ENCODE measurements around the gene LRRC4.

The LRRC4 gene

DNA sequence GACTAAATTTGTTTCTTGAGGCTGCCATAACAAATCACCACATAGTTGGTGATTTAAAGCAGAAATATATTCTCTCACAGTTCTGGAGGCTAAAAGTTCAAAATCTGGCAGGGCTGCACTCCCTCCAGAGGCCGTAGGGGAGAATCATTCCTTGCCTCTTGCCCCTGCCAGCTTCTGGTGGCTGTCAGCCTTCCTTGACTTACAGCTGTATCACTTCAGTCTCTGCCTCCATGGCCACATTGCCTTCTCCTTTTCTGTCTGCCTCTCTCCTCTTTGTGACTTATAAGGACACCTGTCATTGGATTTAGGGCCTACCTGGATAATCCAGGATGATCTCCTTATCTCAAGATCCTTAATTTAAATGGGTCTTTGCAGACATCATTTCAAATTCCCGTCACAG is 5.8 kb upstream of the LRRC4 start:
- no peak overlapping the region for H3K27ac ChIP-seq
- TF ChIP-seq, protein P1, sequence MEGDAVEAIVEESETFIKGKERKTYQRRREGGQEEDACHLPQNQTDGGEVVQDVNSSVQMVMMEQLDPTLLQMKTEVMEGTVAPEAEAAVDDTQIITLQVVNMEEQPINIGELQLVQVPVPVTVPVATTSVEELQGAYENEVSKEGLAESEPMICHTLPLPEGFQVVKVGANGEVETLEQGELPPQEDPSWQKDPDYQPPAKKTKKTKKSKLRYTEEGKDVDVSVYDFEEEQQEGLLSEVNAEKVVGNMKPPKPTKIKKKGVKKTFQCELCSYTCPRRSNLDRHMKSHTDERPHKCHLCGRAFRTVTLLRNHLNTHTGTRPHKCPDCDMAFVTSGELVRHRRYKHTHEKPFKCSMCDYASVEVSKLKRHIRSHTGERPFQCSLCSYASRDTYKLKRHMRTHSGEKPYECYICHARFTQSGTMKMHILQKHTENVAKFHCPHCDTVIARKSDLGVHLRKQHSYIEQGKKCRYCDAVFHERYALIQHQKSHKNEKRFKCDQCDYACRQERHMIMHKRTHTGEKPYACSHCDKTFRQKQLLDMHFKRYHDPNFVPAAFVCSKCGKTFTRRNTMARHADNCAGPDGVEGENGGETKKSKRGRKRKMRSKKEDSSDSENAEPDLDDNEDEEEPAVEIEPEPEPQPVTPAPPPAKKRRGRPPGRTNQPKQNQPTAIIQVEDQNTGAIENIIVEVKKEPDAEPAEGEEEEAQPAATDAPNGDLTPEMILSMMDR (IDR thresholded peaks at IDR 0.05) = no peak
- no peak for TF ChIP-seq ZFX (IDR thresholded peaks at IDR 0.05; ENCODE audit: borderline replicate concordance)

DNA sequence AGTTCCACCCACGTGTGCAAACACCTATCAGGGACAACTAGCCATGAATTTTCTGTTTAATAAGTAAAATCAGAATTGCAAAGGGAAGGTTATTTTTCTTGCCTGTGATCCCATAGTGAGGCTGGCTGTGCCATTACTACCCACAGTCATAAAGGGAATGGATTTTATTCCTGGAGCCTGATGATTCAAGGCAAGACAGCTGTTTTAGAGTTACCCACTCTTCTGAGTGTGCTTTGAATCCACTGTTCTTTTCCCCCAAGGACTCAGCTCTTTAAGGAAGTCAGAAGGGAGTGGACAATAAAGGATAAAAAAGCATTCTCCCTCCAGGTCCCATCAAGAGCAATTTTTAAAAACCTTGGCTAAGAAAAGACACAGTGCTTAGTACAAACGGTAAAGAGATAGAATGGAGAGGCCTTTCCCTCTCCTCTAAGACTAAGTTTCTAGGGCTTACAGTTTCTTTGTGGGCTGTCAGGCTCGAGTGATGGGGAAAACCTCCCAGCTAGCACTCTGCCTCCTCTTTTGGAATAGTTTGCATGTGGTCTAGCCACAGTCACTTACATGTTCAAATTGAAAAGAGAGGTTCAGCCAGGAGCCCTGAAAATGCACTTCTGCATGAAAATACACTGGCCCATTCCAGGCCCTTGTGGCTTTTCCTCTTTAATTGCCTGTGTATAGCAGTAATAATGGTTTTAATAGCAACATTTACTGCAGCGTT is 5.1 kb upstream of the LRRC4 start:
- no peak for TF ChIP-seq ZFX (IDR thresholded peaks at IDR 0.05; ENCODE audit: borderline replicate concordance)
- TF ChIP-seq, protein P1 (IDR thresholded peaks at IDR 0.05) = no peak

DNA sequence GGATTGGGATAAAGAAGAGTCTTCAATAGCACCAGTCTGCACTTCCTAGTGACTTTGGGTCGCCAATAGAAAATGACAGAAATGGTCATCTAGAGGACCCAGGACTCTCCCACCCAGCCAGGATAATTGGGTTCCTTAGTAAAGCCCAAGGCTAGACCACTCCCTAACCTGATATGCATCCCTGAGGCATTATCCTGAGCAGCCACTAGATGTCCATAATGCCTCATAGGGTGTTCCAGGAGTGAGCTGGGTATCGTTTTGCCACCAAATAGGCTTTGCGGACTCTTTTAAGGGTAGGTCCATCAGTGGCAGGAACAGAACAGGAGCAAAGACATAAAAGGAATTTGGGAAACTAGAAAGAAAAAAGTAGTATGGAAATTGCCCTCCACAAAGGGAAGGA is 4.5 kb upstream of the LRRC4 start:
- H3K27ac ChIP-seq = no peak overlapping the region
- TF ChIP-seq, protein P1 (IDR thresholded peaks at IDR 0.05) = peak; percentile 57
- no peak for TF ChIP-seq ZFX (IDR thresholded peaks at IDR 0.05; ENCODE audit: borderline replicate concordance)

More for the DNA sequence above, 5.1 kb upstream of the LRRC4 start:
- no peak overlapping the region for H3K27ac ChIP-seq

DNA sequence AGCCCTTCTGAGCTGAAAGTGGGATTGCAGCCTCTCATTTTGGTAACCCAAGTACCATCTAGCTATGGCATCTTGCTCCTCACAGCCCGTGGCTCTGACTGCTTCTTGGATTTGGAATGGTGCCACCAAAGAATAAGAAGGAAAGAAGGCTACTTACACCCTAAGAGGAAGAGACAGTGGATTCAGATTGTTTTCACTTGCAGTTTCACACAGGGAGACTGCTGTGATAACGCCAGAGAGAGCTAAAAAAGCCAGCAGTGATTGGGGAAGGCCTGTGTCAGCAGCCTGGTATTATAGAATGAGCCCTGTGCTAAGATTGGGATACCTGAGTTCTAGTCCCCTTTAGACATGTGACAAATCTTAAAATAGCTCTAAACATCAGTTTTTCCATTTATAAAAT is 3.6 kb upstream of the LRRC4 start:
- no peak overlapping the region for H3K27ac ChIP-seq

DNA sequence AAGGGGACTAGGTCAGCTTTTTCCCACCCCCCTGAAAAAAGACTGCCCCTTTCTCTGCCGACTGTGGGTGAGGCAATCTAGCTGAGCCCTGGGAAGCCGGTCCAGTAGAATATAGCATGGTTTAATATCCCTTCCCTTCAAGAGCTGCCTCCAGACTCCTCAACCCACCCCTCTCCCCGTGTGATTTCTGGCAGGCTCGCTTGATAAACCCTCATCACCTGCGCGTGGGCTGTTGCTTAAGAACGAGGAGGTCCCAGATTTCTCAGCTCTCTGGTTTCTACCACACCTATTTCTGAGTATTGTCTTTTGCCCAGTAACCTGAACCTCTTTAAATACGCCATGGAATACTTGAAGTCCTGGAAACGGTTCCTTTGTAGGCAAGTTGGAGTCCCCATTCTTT is 2.0 kb upstream of the LRRC4 start:
- TF ChIP-seq, protein P1 (IDR thresholded peaks at IDR 0.05) = no peak
- no peak for TF ChIP-seq ZFX (IDR thresholded peaks at IDR 0.05; ENCODE audit: borderline replicate concordance)
- H3K27ac ChIP-seq = no peak overlapping the region

More for the DNA sequence above, 3.6 kb upstream of the LRRC4 start:
- TF ChIP-seq ZFX (IDR thresholded peaks at IDR 0.05; ENCODE audit: borderline replicate concordance) = no peak
- TF ChIP-seq, protein P1 (IDR thresholded peaks at IDR 0.05) = no peak

DNA sequence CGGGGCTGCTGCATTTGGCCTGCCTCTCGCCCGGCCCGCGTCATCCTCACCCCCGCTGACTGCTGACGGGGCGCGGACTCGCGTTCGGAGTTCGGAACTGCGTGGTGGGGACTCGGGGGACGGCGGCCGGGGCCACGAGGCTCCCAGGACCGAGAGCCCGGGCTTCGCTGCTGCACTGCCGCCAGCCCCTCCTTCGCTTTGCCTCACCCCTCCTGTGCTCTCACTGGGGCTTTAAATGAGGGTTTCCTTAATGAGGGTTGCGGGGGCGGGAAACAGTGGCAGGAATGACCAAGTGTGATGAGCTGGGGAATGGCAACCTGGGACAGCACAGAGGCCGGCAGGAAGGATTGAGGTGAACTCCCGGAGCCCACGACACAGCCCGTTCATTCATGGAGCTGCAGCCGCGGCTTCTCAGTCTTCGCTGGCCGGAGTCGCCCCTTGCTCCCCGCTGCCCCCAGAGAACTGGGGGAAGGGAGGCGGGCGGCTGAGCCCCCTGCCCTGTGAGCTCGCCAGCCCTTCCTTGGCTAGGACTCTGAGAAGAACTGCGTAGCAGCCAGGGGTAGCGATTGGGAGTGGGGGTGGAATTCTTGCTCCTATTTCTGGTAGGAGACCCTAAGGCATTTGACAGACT is 1.5 kb upstream of the LRRC4 start:
- TF ChIP-seq ZFX (IDR thresholded peaks at IDR 0.05; ENCODE audit: borderline replicate concordance) = no peak
- TF ChIP-seq, protein P1 (IDR thresholded peaks at IDR 0.05) = no peak
- no peak overlapping the region for H3K27ac ChIP-seq
